ENCODE results near the gene NFIA.

- TF ChIP-seq, protein P1, sequence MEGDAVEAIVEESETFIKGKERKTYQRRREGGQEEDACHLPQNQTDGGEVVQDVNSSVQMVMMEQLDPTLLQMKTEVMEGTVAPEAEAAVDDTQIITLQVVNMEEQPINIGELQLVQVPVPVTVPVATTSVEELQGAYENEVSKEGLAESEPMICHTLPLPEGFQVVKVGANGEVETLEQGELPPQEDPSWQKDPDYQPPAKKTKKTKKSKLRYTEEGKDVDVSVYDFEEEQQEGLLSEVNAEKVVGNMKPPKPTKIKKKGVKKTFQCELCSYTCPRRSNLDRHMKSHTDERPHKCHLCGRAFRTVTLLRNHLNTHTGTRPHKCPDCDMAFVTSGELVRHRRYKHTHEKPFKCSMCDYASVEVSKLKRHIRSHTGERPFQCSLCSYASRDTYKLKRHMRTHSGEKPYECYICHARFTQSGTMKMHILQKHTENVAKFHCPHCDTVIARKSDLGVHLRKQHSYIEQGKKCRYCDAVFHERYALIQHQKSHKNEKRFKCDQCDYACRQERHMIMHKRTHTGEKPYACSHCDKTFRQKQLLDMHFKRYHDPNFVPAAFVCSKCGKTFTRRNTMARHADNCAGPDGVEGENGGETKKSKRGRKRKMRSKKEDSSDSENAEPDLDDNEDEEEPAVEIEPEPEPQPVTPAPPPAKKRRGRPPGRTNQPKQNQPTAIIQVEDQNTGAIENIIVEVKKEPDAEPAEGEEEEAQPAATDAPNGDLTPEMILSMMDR (IDR thresholded peaks at IDR 0.05; ENCODE audit: low read length): no peak
- TF ChIP-seq EZH2 (optimal IDR thresholded peaks at IDR 0.05; ENCODE audit: low read depth, low read length): no peak
Measured at GRCh38 chr1:61053226-61053711, 29.1 kb upstream of the NFIA start.
